ENCODE results near the gene CEP128. TPM values are rescaled to one million over a fixed set of nuclear protein-coding genes. Genes with fewer than 3 reads are reported as not detected.

The CEP128 gene
- total and polyA plus RNA-seq, 7 experiments from 2014 or later, result 4.2 to 22.8 (median 9.9) TPM

- Histone ChIP-seq H3K36me3 (ENCODE audit: control insufficient read depth in 2 of 3, insufficient read depth in 3 of 3, low read length in 3 of 3) (no peaks in the 10 kb centered on the region), H3K4me3 (ENCODE audit: low read length) (no peak overlapping the region), H3K27me3 (ENCODE audit: control insufficient read depth in 2 of 2, insufficient read depth in 2 of 2, low read length in 2 of 2) (no peaks in the 10 kb centered on the region), H3K9me3 (ENCODE audit: control insufficient read depth in 2 of 3, low read length in 3 of 3) (no peaks in the 10 kb centered on the region), H3K4me1 (ENCODE audit: control insufficient read depth in 2 of 2, insufficient read depth in 2 of 2, low read length in 2 of 2) (no peaks in the 10 kb centered on the region), H3K27ac (ENCODE audit: low read depth, low read length) (no peak overlapping the region)
- intact Hi-C loops (cut with micrococcal nuclease), result no loop called here
- Mint-ChIP-seq H3K4me3 (no peak overlapping the region), H3K9me3 (no peaks in the 10 kb centered on the region), H3K27ac (no peak overlapping the region), H3K4me1 (no peaks in the 10 kb centered on the region), H3K36me3 (no peaks in the 10 kb centered on the region), H3K27me3 (no peaks in the 10 kb centered on the region)
- ChIA-PET CTCF (no interaction called here), POLR2A (no interaction called here)
- no peak for ATAC-seq
- DNase-seq, result no peak
These were observed 373.5 kb downstream of the CEP128 start for GRCh38 chr14:80567905-80568536.

- ChIA-PET CTCF (no interaction called here), POLR2A (no interaction called here)
- Histone ChIP-seq H3K4me3 (ENCODE audit: low read length) (no peak overlapping the region), H3K27me3 (ENCODE audit: control insufficient read depth in 2 of 2, insufficient read depth in 2 of 2, low read length in 2 of 2) (no peaks in the 10 kb centered on the region), H3K9me3 (ENCODE audit: control insufficient read depth in 2 of 3, low read length in 3 of 3) (no peaks in the 10 kb centered on the region), H3K36me3 (ENCODE audit: control insufficient read depth in 2 of 3, insufficient read depth in 3 of 3, low read length in 3 of 3) (no peaks in the 10 kb centered on the region), H3K4me1 (ENCODE audit: control insufficient read depth in 2 of 2, insufficient read depth in 2 of 2, low read length in 2 of 2) (no peaks in the 10 kb centered on the region), H3K27ac (ENCODE audit: low read depth, low read length) (no peak overlapping the region)
- H3K4me1 Mint-ChIP-seq, result no peaks in the 10 kb centered on the region
- no peak overlapping the region for H3K27ac Mint-ChIP-seq
- intact Hi-C loops (cut with micrococcal nuclease), result no loop called here
- no peaks in the 10 kb centered on the region for H3K27me3 Mint-ChIP-seq
- H3K4me3 Mint-ChIP-seq, result no peak overlapping the region
- DNase-seq (no peak), ATAC-seq (no peak)
- no peaks in the 10 kb centered on the region for H3K9me3 Mint-ChIP-seq
- H3K36me3 Mint-ChIP-seq, result no peaks in the 10 kb centered on the region
These were observed 376.5 kb downstream of the CEP128 start for GRCh38 chr14:80565001-80565400.

- Mint-ChIP-seq H3K4me3 (no peak overlapping the region), H3K4me1 (no peaks in the 10 kb centered on the region), H3K27me3 (no peaks in the 10 kb centered on the region), H3K27ac (no peak overlapping the region), H3K36me3 (peaks cover 0 to 3% (median 0%) of the 10 kb centered on the region in 5 donors), H3K9me3 (no peaks in the 10 kb centered on the region)
- CTCF ChIA-PET, result no interaction called here
- intact Hi-C loops (cut with micrococcal nuclease), result no loop called here
- Histone ChIP-seq H3K36me3 (ENCODE audit: control insufficient read depth in 2 of 3, insufficient read depth in 3 of 3, low read length in 3 of 3) (no peaks in the 10 kb centered on the region), H3K27me3 (ENCODE audit: control insufficient read depth in 2 of 2, insufficient read depth in 2 of 2, low read length in 2 of 2) (no peaks in the 10 kb centered on the region), H3K4me3 (ENCODE audit: low read length) (no peak overlapping the region), H3K27ac (ENCODE audit: low read depth, low read length) (no peak overlapping the region), H3K9me3 (ENCODE audit: control insufficient read depth in 2 of 3, low read length in 3 of 3) (no peaks in the 10 kb centered on the region), H3K4me1 (ENCODE audit: control insufficient read depth in 2 of 2, insufficient read depth in 2 of 2, low read length in 2 of 2) (no peaks in the 10 kb centered on the region)
- POLR2A ChIA-PET, result no interaction called here
- no peak for DNase-seq
- ATAC-seq, result no peak
These were observed 377.5 kb downstream of the CEP128 start for GRCh38 chr14:80564051-80564450.

GRCh38 chr14:80560800-80561657 is 380.5 kb downstream of the CEP128 start:
- Histone ChIP-seq H3K4me3 (ENCODE audit: low read length) (no peak overlapping the region), H3K27ac (ENCODE audit: low read depth, low read length) (no peak overlapping the region), H3K36me3 (ENCODE audit: control insufficient read depth in 2 of 3, insufficient read depth in 3 of 3, low read length in 3 of 3) (no peaks in the 10 kb centered on the region), H3K4me1 (ENCODE audit: control insufficient read depth in 2 of 2, insufficient read depth in 2 of 2, low read length in 2 of 2) (no peaks in the 10 kb centered on the region), H3K9me3 (ENCODE audit: control insufficient read depth in 2 of 3, low read length in 3 of 3) (no peaks in the 10 kb centered on the region), H3K27me3 (ENCODE audit: control insufficient read depth in 2 of 2, insufficient read depth in 2 of 2, low read length in 2 of 2) (no peaks in the 10 kb centered on the region)
- Mint-ChIP-seq H3K27ac (no peak overlapping the region), H3K36me3 (peaks cover 0 to 3% (median 0%) of the 10 kb centered on the region in 5 donors), H3K27me3 (no peaks in the 10 kb centered on the region), H3K4me1 (no peaks in the 10 kb centered on the region), H3K4me3 (no peak overlapping the region), H3K9me3 (no peaks in the 10 kb centered on the region)
- intact Hi-C loops (cut with micrococcal nuclease), result no loop called here
- DNase-seq (no peak), ATAC-seq (no peak)
- ChIA-PET POLR2A (no interaction called here), CTCF (no interaction called here)

- ChIA-PET POLR2A (no interaction called here), CTCF (no interaction called here)
- intact Hi-C loops (cut with micrococcal nuclease), result no loop called here
- Mint-ChIP-seq H3K27ac (no peak overlapping the region), H3K4me1 (no peaks in the 10 kb centered on the region), H3K27me3 (no peaks in the 10 kb centered on the region), H3K9me3 (no peaks in the 10 kb centered on the region), H3K4me3 (no peak overlapping the region), H3K36me3 (no peaks in the 10 kb centered on the region)
- H3K27ac ChIP-seq (ENCODE audit: low read depth, low read length), result no peak overlapping the region
- H3K4me3 ChIP-seq (ENCODE audit: low read length), result no peak overlapping the region
- H3K4me1 ChIP-seq (ENCODE audit: control insufficient read depth in 2 of 2, insufficient read depth in 2 of 2, low read length in 2 of 2), result no peaks in the 10 kb centered on the region
- DNase-seq (no peak), ATAC-seq (no peak)
- no peaks in the 10 kb centered on the region for H3K36me3 ChIP-seq (ENCODE audit: control insufficient read depth in 2 of 3, insufficient read depth in 3 of 3, low read length in 3 of 3)
- H3K9me3 ChIP-seq (ENCODE audit: control insufficient read depth in 2 of 3, low read length in 3 of 3), result no peaks in the 10 kb centered on the region
- H3K27me3 ChIP-seq (ENCODE audit: control insufficient read depth in 2 of 2, insufficient read depth in 2 of 2, low read length in 2 of 2), result no peaks in the 10 kb centered on the region
These were observed 387.4 kb downstream of the CEP128 start for GRCh38 chr14:80554139-80554538.

- Histone ChIP-seq H3K4me1 (ENCODE audit: control insufficient read depth in 2 of 2, insufficient read depth in 2 of 2, low read length in 2 of 2) (no peaks in the 10 kb centered on the region), H3K27me3 (ENCODE audit: control insufficient read depth in 2 of 2, insufficient read depth in 2 of 2, low read length in 2 of 2) (no peaks in the 10 kb centered on the region), H3K27ac (ENCODE audit: low read depth, low read length) (no peak overlapping the region), H3K9me3 (ENCODE audit: control insufficient read depth in 2 of 3, low read length in 3 of 3) (no peaks in the 10 kb centered on the region), H3K36me3 (ENCODE audit: control insufficient read depth in 2 of 3, insufficient read depth in 3 of 3, low read length in 3 of 3) (no peaks in the 10 kb centered on the region), H3K4me3 (ENCODE audit: low read length) (no peak overlapping the region)
- Mint-ChIP-seq H3K9me3 (no peaks in the 10 kb centered on the region), H3K36me3 (no peaks in the 10 kb centered on the region), H3K27ac (no peak overlapping the region), H3K27me3 (no peaks in the 10 kb centered on the region), H3K4me3 (no peak overlapping the region), H3K4me1 (no peaks in the 10 kb centered on the region)
- ChIA-PET POLR2A (no interaction called here), CTCF (no interaction called here)
- intact Hi-C loops (cut with micrococcal nuclease), result no loop called here
- no peak for DNase-seq
- no peak for ATAC-seq
These were observed 392.4 kb downstream of the CEP128 start for GRCh38 chr14:80549141-80549540.
